ENCODE data around the gene IBA57.
"Not testable (repeated sequence)": the region's sequence is repeated elsewhere in the genome, so short reads cannot be mapped to it uniquely, and the experiment has no call there.

Gene IBA57

GRCh38 chr1:228213917-228214808 lies 48.6 kb downstream of the IBA57 start:
- DNase-seq, result no peak

- DNase-seq, result no peak
Observed at GRCh38 chr1:228214921-228215662, 49.5 kb downstream of the IBA57 start.

GRCh38 chr1:228215663-228216116 lies 50.1 kb downstream of the IBA57 start:
- DNase-seq, result no peak

- DNase-seq, result no peak
Observed at GRCh38 chr1:228216371-228217320, 51.0 kb downstream of the IBA57 start.

- no peak for DNase-seq
Observed at GRCh38 chr1:228217551-228218344, 52.1 kb downstream of the IBA57 start.

GRCh38 chr1:228218513-228219244 lies 53.1 kb downstream of the IBA57 start:
- DNase-seq, result no peak

GRCh38 chr1:228219245-228219961 lies 53.8 kb downstream of the IBA57 start:
- DNase-seq, result no peak

- no peak for DNase-seq
Observed at GRCh38 chr1:228219962-228220780, 54.6 kb downstream of the IBA57 start.

GRCh38 chr1:228221097-228221496 lies 55.5 kb downstream of the IBA57 start:
- not testable (repeated sequence) for DNase-seq

GRCh38 chr1:228222548-228222947 lies 56.9 kb downstream of the IBA57 start:
- DNase-seq, result no peak

GRCh38 chr1:228224198-228225164 lies 58.9 kb downstream of the IBA57 start:
- DNase-seq, result no peak

GRCh38 chr1:228225165-228225710 lies 59.6 kb downstream of the IBA57 start:
- no peak for DNase-seq

GRCh38 chr1:228225740-228226139 lies 60.1 kb downstream of the IBA57 start:
- no peak for DNase-seq

- no peak for DNase-seq
Observed at GRCh38 chr1:228226141-228226874, 60.7 kb downstream of the IBA57 start.

GRCh38 chr1:228226956-228227791 lies 61.6 kb downstream of the IBA57 start:
- no peak for DNase-seq

GRCh38 chr1:228228147-228228546 lies 62.5 kb downstream of the IBA57 start:
- not testable (repeated sequence) for DNase-seq
